ENCODE results near the gene CT47C1. TPM values are rescaled to one million over a fixed set of nuclear protein-coding genes. Genes with fewer than 3 reads are reported as not detected.

The CT47C1 gene
- total and polyA plus RNA-seq, 2 of the 8 experiments (the other 6 are each of a cell fraction or from before 2014, with no cell fraction given), result not detected

DNA sequence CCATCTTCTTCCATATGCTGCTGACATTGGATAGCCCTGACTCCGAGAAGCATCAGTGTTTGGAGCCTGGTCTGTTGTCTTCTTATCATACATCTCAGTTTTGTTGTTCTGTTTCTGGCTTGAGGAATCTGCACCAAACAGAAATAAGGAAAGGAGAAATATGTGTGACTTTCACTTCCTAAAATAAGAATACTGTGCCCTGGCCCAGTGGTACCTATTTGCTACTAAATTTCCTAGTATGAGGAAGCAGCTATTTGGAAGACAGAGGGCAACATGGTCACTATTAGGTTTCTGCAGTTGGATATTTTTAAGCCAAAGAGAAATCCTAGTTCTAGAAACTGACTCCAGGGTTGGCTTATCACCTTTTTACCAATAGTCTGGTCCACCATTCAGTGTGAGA, 16.8 kb downstream of the CT47C1 start:
- Histone ChIP-seq H4K5ac (ENCODE audit: insufficient read length, low read depth, low read length) (no peak overlapping the region), H3K79me2 (ENCODE audit: control insufficient read depth in 1 of 2, insufficient read depth in 2 of 2, low read length in 2 of 2) (no peaks in the 10 kb centered on the region), H3K27me3 (replicated peaks in 1 of 4; ENCODE audit: control insufficient read depth in 3 of 4, extremely low read depth in 1 of 4, insufficient read depth in 3 of 4, low read length in 3 of 4) (no peaks in the 10 kb centered on the region), H4K91ac (replicated peaks; ENCODE audit: insufficient read length, low read length) (no peak overlapping the region), H3K79me1 (ENCODE audit: low read depth, low read length) (no peaks in the 10 kb centered on the region), H3K18ac (ENCODE audit: extremely low read depth, low read length) (no peak overlapping the region), H3K23ac (ENCODE audit: insufficient read length) (no peak overlapping the region), H3K4me2 (ENCODE audit: insufficient read depth in 1 of 2, low read depth in 2 of 2, low read length in 2 of 2) (no peak overlapping the region), H2BK120ac (replicated peaks; ENCODE audit: low read depth, low read length) (no peak overlapping the region), H2BK12ac (ENCODE audit: low read depth, low read length) (no peak overlapping the region), H3K27ac (ENCODE audit: low read depth, low read length) (no peak overlapping the region), H4K20me1 (replicated peaks in 1 of 2; ENCODE audit: control insufficient read depth in 1 of 2, insufficient read depth in 2 of 2, low read length in 2 of 2) (no peaks in the 10 kb centered on the region), H3K4ac (replicated peaks; ENCODE audit: insufficient read length, low read depth, low read length) (no peak overlapping the region), H3K9ac (replicated peaks in 1 of 4; ENCODE audit: extremely low read depth in 1 of 4, low read depth in 3 of 4, low read length in 3 of 4) (no peak overlapping the region), H2BK20ac (ENCODE audit: low read length) (no peak overlapping the region), H4K8ac (ENCODE audit: extremely low read depth, insufficient read depth, low read length) (no peak overlapping the region), H3K14ac (ENCODE audit: insufficient read length) (no peak overlapping the region), H3K36me3 (ENCODE audit: control insufficient read depth in 2 of 4, insufficient read depth in 4 of 4, low read length in 3 of 4) (no peaks in the 10 kb centered on the region), H3K9me3 (ENCODE audit: insufficient read depth in 2 of 2, low read depth in 1 of 2, low read length in 1 of 2) (no peaks in the 10 kb centered on the region; a peak in 1 of 4 replicates), H3K4me1 (replicated peaks in 1 of 4; ENCODE audit: control insufficient read depth in 3 of 4, insufficient read depth in 4 of 4, low read length in 3 of 4) (0 out of 7 replicates have a peak, but pooled peaks cover 0 to 2% (median 0%) of the 10 kb centered on the region in 4 experiments), H3K4me3 (ENCODE audit: extremely low read depth in 1 of 4, insufficient read depth in 2 of 4, low read depth in 3 of 4, low read length in 4 of 4) (no peak overlapping the region), H2AK5ac (ENCODE audit: low read depth, low read length) (no peak overlapping the region), H3K23me2 (ENCODE audit: low read depth, low read length) (no peaks in the 10 kb centered on the region), H2BK15ac (ENCODE audit: low read length) (no peak overlapping the region), H2AFZ (ENCODE audit: low read length) (no peak overlapping the region), H2BK5ac (ENCODE audit: low read depth, low read length) (no peak overlapping the region), H3K56ac (replicated peaks; ENCODE audit: insufficient read length, low read depth, low read length) (no peak overlapping the region)
- FAIRE-seq (no peak), DNase-seq (ENCODE audit: low read depth in 1 of 2, low spot score in 2 of 2) (no peak)
- ChIA-PET CTCF (ENCODE audit: partially characterized antibody) (interaction anchor here (0.6 kb wide), 1 partner anchor 23 kb away, joined by 5 read pairs; no protein-coding TSS in a partner anchor), POLR2A (ENCODE audit: partially characterized antibody) (no interaction called here)
- WGBS, 2 experiments (ENCODE audit: extremely low coverage in 1 of 2, insufficient coverage in 1 of 2, insufficient read length in 1 of 2, insufficient replicate concordance in 2 of 2, low coverage in 1 of 2, low lambda C conversion rate in 2 of 2, missing lambda C conversion rate in 1 of 2), result 100% methylated on average over 1 of the region's 1 CpG; no CpG with 5 or more reads in 1 of the 2 experiments
- no peak for TF ChIP-seq HDAC2 (IDR thresholded peaks at IDR 0.05; ENCODE audit: borderline replicate concordance in 1 of 2, low read depth in 2 of 2, low read length in 2 of 2)
- TF ChIP-seq, protein P1, sequence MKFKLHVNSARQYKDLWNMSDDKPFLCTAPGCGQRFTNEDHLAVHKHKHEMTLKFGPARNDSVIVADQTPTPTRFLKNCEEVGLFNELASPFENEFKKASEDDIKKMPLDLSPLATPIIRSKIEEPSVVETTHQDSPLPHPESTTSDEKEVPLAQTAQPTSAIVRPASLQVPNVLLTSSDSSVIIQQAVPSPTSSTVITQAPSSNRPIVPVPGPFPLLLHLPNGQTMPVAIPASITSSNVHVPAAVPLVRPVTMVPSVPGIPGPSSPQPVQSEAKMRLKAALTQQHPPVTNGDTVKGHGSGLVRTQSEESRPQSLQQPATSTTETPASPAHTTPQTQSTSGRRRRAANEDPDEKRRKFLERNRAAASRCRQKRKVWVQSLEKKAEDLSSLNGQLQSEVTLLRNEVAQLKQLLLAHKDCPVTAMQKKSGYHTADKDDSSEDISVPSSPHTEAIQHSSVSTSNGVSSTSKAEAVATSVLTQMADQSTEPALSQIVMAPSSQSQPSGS (IDR thresholded peaks at IDR 0.05; ENCODE audit: low read length), result no peak
- TF ChIP-seq, protein P2, sequence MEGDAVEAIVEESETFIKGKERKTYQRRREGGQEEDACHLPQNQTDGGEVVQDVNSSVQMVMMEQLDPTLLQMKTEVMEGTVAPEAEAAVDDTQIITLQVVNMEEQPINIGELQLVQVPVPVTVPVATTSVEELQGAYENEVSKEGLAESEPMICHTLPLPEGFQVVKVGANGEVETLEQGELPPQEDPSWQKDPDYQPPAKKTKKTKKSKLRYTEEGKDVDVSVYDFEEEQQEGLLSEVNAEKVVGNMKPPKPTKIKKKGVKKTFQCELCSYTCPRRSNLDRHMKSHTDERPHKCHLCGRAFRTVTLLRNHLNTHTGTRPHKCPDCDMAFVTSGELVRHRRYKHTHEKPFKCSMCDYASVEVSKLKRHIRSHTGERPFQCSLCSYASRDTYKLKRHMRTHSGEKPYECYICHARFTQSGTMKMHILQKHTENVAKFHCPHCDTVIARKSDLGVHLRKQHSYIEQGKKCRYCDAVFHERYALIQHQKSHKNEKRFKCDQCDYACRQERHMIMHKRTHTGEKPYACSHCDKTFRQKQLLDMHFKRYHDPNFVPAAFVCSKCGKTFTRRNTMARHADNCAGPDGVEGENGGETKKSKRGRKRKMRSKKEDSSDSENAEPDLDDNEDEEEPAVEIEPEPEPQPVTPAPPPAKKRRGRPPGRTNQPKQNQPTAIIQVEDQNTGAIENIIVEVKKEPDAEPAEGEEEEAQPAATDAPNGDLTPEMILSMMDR (IDR thresholded peaks at IDR 0.05; ENCODE audit: control extremely low read depth in 1 of 3, insufficient read depth in 1 of 3, low read depth in 1 of 3, low read length in 3 of 3), result no peak
- no peak for TF ChIP-seq CHD1 (IDR thresholded peaks at IDR 0.05; ENCODE audit: low read depth, low read length)
- TF ChIP-seq SAP30 (IDR thresholded peaks at IDR 0.05; ENCODE audit: insufficient read depth, insufficient replicate concordance, low read length), result no peak
- no peak for TF ChIP-seq EGR1 (IDR thresholded peaks at IDR 0.05; ENCODE audit: borderline replicate concordance, low read depth, low read length)
- no peak for TF ChIP-seq GTF2F1 (IDR thresholded peaks at IDR 0.05; ENCODE audit: borderline replicate concordance, low read depth, low read length)
- no peak for TF ChIP-seq CBX8 (IDR thresholded peaks at IDR 0.05; ENCODE audit: borderline replicate concordance, low read depth, low read length)
- no peak for TF ChIP-seq SIRT6 (IDR thresholded peaks at IDR 0.05; ENCODE audit: low read length)
- no peak for TF ChIP-seq TEAD4 (IDR thresholded peaks at IDR 0.05; ENCODE audit: low read depth, low read length)
